SU-DHL-6 (cell line): ENCODE measurements around the gene NUB1.
A peak's percentile ranks its signal among the peaks of the same experiment; 100 is the strongest.

Source experiments
- H2AFZ ChIP-seq: fragments of 200-600 bp; sonication (generic); 2 replicates; pipeline ENCODE4 v1.6.1; 2014; ENCODE audit warnings: low read depth, mild to moderate bottlenecking, moderate library complexity, mixed read lengths, antibody characterized with exemption, low read length; ENCODE audit not compliant: severe bottlenecking
- H3F3A ChIP-seq: fragments of 200-600 bp; shearing (Covaris generic); 2 replicates; pipeline ENCODE4 v1.6.0; 2016; ENCODE audit warnings: antibody characterized with exemption, mild to moderate bottlenecking; ENCODE audit not compliant: insufficient read depth
- H3K27ac ChIP-seq: fragments of 200-600 bp; sonication (generic); 2 replicates; pipeline ENCODE4 v1.5.1; 2016; ENCODE audit warnings: low read depth, mild to moderate bottlenecking, low read length, moderate library complexity, mixed read lengths
- H3K27me3 ChIP-seq: fragments of 200-600 bp; sonication (generic), shearing (Covaris generic); 2 replicates; pipeline ENCODE4 v1.6.0; 2014; ENCODE audit warnings: mild to moderate bottlenecking, low read length
- H3K36me3 ChIP-seq: fragments of 200-600 bp; sonication (generic); 2 replicates; pipeline ENCODE4 v1.6.1; 2014; ENCODE audit warnings: mild to moderate bottlenecking, low read length, mixed read lengths
- H3K4me2 ChIP-seq: fragments of 300-600, 200-600 bp; shearing (Covaris generic), sonication (generic); 2 replicates; pipeline ENCODE4 v1.6.0; 2014; ENCODE audit warnings: low read length, low read depth, mild to moderate bottlenecking; ENCODE audit not compliant: poor library complexity, severe bottlenecking
- H3K4me3 ChIP-seq: fragments of 200-600 bp; sonication (generic); 2 replicates; pipeline ENCODE4 v1.5.1; 2014; ENCODE audit warnings: antibody characterized with exemption, low read length, mild to moderate bottlenecking, mixed read lengths; ENCODE audit not compliant: insufficient read depth, poor library complexity, severe bottlenecking
- H3K79me2 ChIP-seq: fragments of 200-600 bp; sonication (generic); 2 replicates; pipeline ENCODE4 v1.6.1; 2014; ENCODE audit warnings: mild to moderate bottlenecking, low read length, moderate library complexity; ENCODE audit not compliant: insufficient read depth
- H3K9ac ChIP-seq: fragments of 200-600 bp; sonication (generic); 2 replicates; pipeline ENCODE4 v1.7.0; 2014; ENCODE audit warnings: mild to moderate bottlenecking, low read length
- H3K9me2 ChIP-seq: fragments of 200-600 bp; sonication (generic); replicated peaks from 2 replicates; pipeline ENCODE4 v1.6.1; 2014; ENCODE audit warnings: low read length; ENCODE audit not compliant: insufficient read depth
- H3K9me3 ChIP-seq: fragments of 200-600 bp; sonication (generic); 2 replicates; pipeline ENCODE4 v1.6.1; 2014; ENCODE audit warnings: low read length, mixed read lengths; ENCODE audit not compliant: insufficient read depth
- H4K20me1 ChIP-seq: fragments of 200-600 bp; sonication (generic); 2 replicates; pipeline ENCODE4 v1.6.1; 2014; ENCODE audit warnings: low read depth, mild to moderate bottlenecking, antibody characterized with exemption, low read length, moderate library complexity, mixed read lengths
- CTCF ChIP-seq: fragments of 200-600 bp; sonication (generic); IDR thresholded peaks from one replicate; pipeline ENCODE4 v1.5.1; 2017; ENCODE audit warnings: antibody characterized with exemption, mild to moderate bottlenecking, low read length, moderate library complexity; ENCODE audit not compliant: insufficient read depth, poor library complexity, severe bottlenecking
- EZH2phosphoT487 ChIP-seq: fragments of 200-600 bp; sonication (generic), shearing (Covaris generic); conservative IDR thresholded peaks from 2 replicates; pipeline ENCODE4 v1.6.1; 2018; ENCODE audit warnings: mild to moderate bottlenecking, antibody characterized with exemption, low read length, moderate library complexity, mixed read lengths

NUB1 gene

GRCh38 chr7:151399906-151400305 lies 58.3 kb downstream of the NUB1 start:
- Histone ChIP-seq H3K4me3 (no peak overlapping the region), H3K9me3 (no peaks in the 10 kb centered on the region), H3F3A (no peaks in the 10 kb centered on the region), H4K20me1 (no peaks in the 10 kb centered on the region), H3K4me2 (peak overlapping the region; percentile 58), H3K27ac (peak overlapping the region; percentile 72; the same call in 1 of the 2 replicates), H3K27me3 (no peaks in the 10 kb centered on the region), H3K9ac (0 out of 2 replicates have a peak overlapping the region, but pooled peaks have one; percentile 27), H2AFZ (no peak overlapping the region), H3K36me3 (no peaks in the 10 kb centered on the region), H3K9me2 (no peaks in the 10 kb centered on the region), H3K79me2 (no peaks in the 10 kb centered on the region)
- TF ChIP-seq EZH2phosphoT487: no peak
- TF ChIP-seq CTCF: no peak

- Histone ChIP-seq H3K27ac (peak overlapping the region; percentile 72), H3K4me2 (peak overlapping the region; percentile 58)
- TF ChIP-seq EZH2phosphoT487: no peak
- TF ChIP-seq CTCF: no peak
These were observed 59.2 kb downstream of the NUB1 start for GRCh38 chr7:151400626-151401315.

GRCh38 chr7:151402029-151402835 lies 60.6 kb downstream of the NUB1 start:
- TF ChIP-seq EZH2phosphoT487 (no peak), CTCF (no peak)
- Histone ChIP-seq H3K27me3 (no peaks in the 10 kb centered on the region), H3K9me3 (no peaks in the 10 kb centered on the region), H3F3A (no peaks in the 10 kb centered on the region), H3K4me3 (no peak overlapping the region), H3K27ac (no peak overlapping the region), H2AFZ (no peak overlapping the region), H3K79me2 (no peaks in the 10 kb centered on the region), H3K4me2 (no peak overlapping the region), H3K9ac (no peak overlapping the region), H3K9me2 (no peaks in the 10 kb centered on the region), H4K20me1 (no peaks in the 10 kb centered on the region), H3K36me3 (no peaks in the 10 kb centered on the region)

More at GRCh38 chr7:151400626-151401315, 59.2 kb downstream of the NUB1 start:
- no peaks in the 10 kb centered on the region for H3F3A ChIP-seq
- no peaks in the 10 kb centered on the region for H3K27me3 ChIP-seq
- H3K36me3 ChIP-seq: no peaks in the 10 kb centered on the region
- H3K9me2 ChIP-seq: no peaks in the 10 kb centered on the region
- H3K79me2 ChIP-seq: no peaks in the 10 kb centered on the region
- H3K9me3 ChIP-seq: no peaks in the 10 kb centered on the region
- peak overlapping the region; percentile 26 for H3K4me3 ChIP-seq
- peak overlapping the region; percentile 40 for H3K9ac ChIP-seq
- H2AFZ ChIP-seq: peak overlapping the region; percentile 55
- H4K20me1 ChIP-seq: no peaks in the 10 kb centered on the region
